Measurements from ENCODE around the gene PRR4. TPM values are rescaled to one million over a fixed set of nuclear protein-coding genes. Genes with fewer than 3 reads are reported as not detected.

The PRR4 gene
- total RNA-seq, 1 experiment from 2014 or later, result 3.3 TPM

DNA sequence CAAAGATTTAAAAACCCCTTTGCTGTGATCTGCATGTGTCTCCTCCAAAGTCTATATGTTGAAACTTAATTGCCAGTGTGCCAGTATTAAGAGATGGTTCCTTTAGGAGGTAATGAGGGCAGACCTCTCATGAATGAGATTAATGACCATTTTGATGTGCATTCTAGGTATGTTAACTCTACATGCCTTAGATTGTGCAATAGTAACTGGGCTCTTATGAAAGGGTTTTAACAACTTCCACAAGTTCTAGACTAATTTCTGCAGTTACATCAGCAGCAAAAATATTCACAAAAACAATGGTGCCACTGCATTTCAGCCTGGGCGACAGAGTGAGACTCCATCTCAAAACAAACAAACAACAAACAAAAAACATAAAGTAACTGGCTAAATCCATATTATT lies 19.3 kb downstream of the PRR4 start:
- Histone ChIP-seq H3K4me1 (no peaks in the 10 kb centered on the region), H3K27me3 (no peaks in the 10 kb centered on the region)
- no peak for DNase-seq

DNA sequence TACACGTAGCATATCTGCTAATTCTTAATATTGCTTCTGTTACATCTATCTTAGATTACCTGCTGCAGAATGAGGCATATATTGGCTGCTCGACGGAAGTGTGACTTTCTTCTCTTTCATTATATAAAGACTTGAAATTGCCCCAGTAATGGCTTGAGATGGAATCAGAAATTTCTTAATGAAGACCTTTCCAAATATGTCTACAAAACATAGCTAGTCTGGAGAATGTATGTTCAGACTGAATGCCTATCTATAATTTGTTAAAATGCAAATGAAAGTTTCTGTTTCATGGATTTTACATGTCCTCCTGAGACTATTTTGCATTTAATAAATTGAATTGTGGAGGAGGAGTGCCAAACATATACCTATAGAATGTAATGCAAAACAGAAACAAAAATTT lies 23.0 kb downstream of the PRR4 start, which contains the start of gene TAS2R10:
TSS of gene TAS2R10 (minus strand) at position 101 of the 400 bp plus-strand sequence. CDS start at position 12, 89 bp downstream.
- H3K27ac ChIP-seq, result no peak within 1 kb of the TSS
- no peaks in the 10 kb centered on the region for H3K36me3 ChIP-seq
- no peaks in the 10 kb centered on the region for H3K4me1 ChIP-seq
- H3K27me3 ChIP-seq, result no peaks in the 10 kb centered on the region
- DNase-seq, result no peak
- no peaks in the 10 kb centered on the region for H3K9me3 ChIP-seq (replicated peaks)
- no peak within 1 kb of the TSS for H3K4me3 ChIP-seq

More for the DNA sequence above, 19.3 kb downstream of the PRR4 start:
- Histone ChIP-seq H3K9me3 (replicated peaks) (no peaks in the 10 kb centered on the region), H3K4me3 (no peak overlapping the region), H3K36me3 (no peaks in the 10 kb centered on the region), H3K27ac (no peak overlapping the region)

DNA sequence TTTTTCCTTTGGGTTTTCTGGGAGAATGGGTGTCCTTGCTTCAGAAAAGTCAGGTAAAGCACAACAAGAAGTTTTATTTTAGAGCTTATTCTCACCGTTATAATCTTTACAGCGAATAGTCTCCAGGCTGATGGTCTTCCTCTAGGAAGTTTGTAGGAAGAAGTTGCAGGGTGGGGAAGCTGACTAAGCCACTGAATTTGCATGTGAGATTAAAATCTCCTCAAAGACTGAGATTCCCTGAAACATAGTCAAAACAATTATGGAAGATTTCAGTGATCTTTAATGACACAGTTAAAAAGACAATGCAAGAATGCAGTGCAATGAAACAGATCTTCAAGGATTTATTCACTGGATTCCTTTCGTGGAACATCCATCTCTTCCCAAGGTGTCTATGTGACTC lies 24.3 kb downstream of the PRR4 start:
- no peaks in the 10 kb centered on the region for H3K27me3 ChIP-seq
- no peak for DNase-seq

GRCh38 chr12:10811883-10812536 lies 37.3 kb downstream of the PRR4 start:
- H3K36me3 ChIP-seq, result no peaks in the 10 kb centered on the region
- no peak overlapping the region for H3K27ac ChIP-seq
- no peaks in the 10 kb centered on the region for H3K27me3 ChIP-seq
- no peaks in the 10 kb centered on the region for H3K4me1 ChIP-seq
- H3K9me3 ChIP-seq (replicated peaks), result no peaks in the 10 kb centered on the region
- H3K4me3 ChIP-seq, result no peak overlapping the region
- no peak for DNase-seq

More for the DNA sequence above, 24.3 kb downstream of the PRR4 start:
- Histone ChIP-seq H3K27ac (no peak overlapping the region), H3K9me3 (replicated peaks) (no peaks in the 10 kb centered on the region), H3K4me3 (no peak overlapping the region), H3K36me3 (no peaks in the 10 kb centered on the region), H3K4me1 (no peaks in the 10 kb centered on the region)

- Histone ChIP-seq H3K4me1 (no peaks in the 10 kb centered on the region), H3K27ac (no peak within 1 kb of the TSS), H3K36me3 (no peaks in the 10 kb centered on the region), H3K27me3 (no peaks in the 10 kb centered on the region), H3K9me3 (replicated peaks) (no peaks in the 10 kb centered on the region), H3K4me3 (no peak within 1 kb of the TSS)
- no peak for DNase-seq
Measured at GRCh38 chr12:10810068-10810467, 39.2 kb downstream of the PRR4 start, which contains the start of gene TAS2R9. TAS2R9 (minus strand) TSS chr12:10810168; CDS start chr12:10810075, 93 bp downstream.

DNA sequence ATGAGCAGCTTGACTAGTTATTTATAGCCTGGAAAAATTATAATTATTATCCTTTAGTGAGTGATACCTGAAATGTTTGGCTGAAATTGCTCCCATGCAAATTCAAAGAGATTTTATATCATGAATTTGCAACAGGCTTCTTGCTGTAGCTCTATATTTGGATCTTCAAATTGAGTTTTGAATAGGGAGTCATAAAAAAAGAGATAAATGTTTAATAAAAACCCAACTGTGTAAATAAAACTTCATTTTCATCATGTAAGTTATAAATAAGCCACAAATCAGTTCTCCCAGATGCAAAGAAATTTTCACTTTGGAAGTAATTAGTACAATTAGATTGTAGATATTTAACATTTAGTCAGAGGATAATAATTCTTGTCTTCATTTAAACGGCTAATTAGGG lies 42.1 kb downstream of the PRR4 start, which contains the start of gene TAS2R8:
TSS of gene TAS2R8 (minus strand) at position 101 of the 400 bp plus-strand sequence. CDS start 306 bp downstream, outside the sequence.
- Histone ChIP-seq H3K9me3 (replicated peaks) (no peaks in the 10 kb centered on the region), H3K36me3 (no peaks in the 10 kb centered on the region), H3K27ac (no peak within 1 kb of the TSS), H3K27me3 (no peaks in the 10 kb centered on the region), H3K4me1 (no peaks in the 10 kb centered on the region), H3K4me3 (no peak within 1 kb of the TSS)
- no peak for DNase-seq

- H3K36me3 ChIP-seq, result no peaks in the 10 kb centered on the region
- no peak for DNase-seq
- H3K27ac ChIP-seq, result no peak within 1 kb of the TSS
- no peak within 1 kb of the TSS for H3K4me3 ChIP-seq
- H3K4me1 ChIP-seq, result no peaks in the 10 kb centered on the region
- no peaks in the 10 kb centered on the region for H3K27me3 ChIP-seq
- H3K9me3 ChIP-seq (replicated peaks), result no peaks in the 10 kb centered on the region
Measured at GRCh38 chr12:10802587-10802986, 46.7 kb downstream of the PRR4 start, which contains the start of gene TAS2R7. TAS2R7 (minus strand) TSS chr12:10802627; CDS start chr12:10802570, 57 bp downstream.

DNA sequence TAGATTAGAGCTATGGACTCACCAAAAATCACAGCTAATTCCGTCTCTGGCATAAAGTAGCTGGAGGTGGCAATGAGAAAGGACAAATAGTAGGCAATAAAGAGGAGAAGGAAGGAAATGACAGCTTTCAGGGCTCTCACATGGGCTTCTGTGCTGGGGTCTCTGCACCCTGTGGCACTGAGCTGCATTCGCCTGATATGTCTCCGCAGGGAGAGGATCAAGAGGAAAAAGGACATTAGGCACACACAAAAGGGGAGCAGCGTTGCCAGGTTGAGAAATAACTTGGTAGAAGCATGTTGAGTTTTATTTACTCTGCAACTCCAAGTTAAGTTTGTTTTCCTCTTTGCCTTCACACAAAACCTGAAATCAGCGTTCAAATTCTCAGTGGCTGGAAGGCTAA lies 47.5 kb downstream of the PRR4 start:
- no peak overlapping the region for H3K27ac ChIP-seq
- H3K4me1 ChIP-seq, result no peaks in the 10 kb centered on the region
- DNase-seq, result no peak
- no peak overlapping the region for H3K4me3 ChIP-seq
- no peaks in the 10 kb centered on the region for H3K27me3 ChIP-seq
- no peaks in the 10 kb centered on the region for H3K36me3 ChIP-seq
- no peaks in the 10 kb centered on the region for H3K9me3 ChIP-seq (replicated peaks)

Other genes starting within 250 kb of the PRR4 start
- gene MAGOHB, start 235.9 kb downstream of the PRR4 start, total RNA-seq (2014; rRNA removed; shearing (Covaris generic)), result 64.9 and 65.2 TPM in 2 replicates
- not detected in 2 replicates for gene STYK1, start 175.4 kb downstream of the PRR4 start, total RNA-seq (2014; rRNA removed; shearing (Covaris generic))
- 157 and 159 TPM in 2 replicates for gene YBX3, start 126.2 kb downstream of the PRR4 start, total RNA-seq (2014; rRNA removed; shearing (Covaris generic))
- gene TAS2R7, start 46.8 kb downstream of the PRR4 start, total RNA-seq (2014; rRNA removed; shearing (Covaris generic)), result 0.12 TPM in 1 of 2 replicates, not detected in the other
- not detected in 2 replicates for gene TAS2R8, start 42.2 kb downstream of the PRR4 start, total RNA-seq (2014; rRNA removed; shearing (Covaris generic))
- 0.15 and 0.16 TPM in 2 replicates for gene TAS2R9, start 39.3 kb downstream of the PRR4 start, total RNA-seq (2014; rRNA removed; shearing (Covaris generic))
- 0.63 and 1.4 TPM in 2 replicates for gene TAS2R10, start 23.1 kb downstream of the PRR4 start, total RNA-seq (2014; rRNA removed; shearing (Covaris generic))
- gene PRH1, start 34.8 kb upstream of the PRR4 start, total RNA-seq (2014; rRNA removed; shearing (Covaris generic)), result 10.0 and 13.9 TPM in 2 replicates
- 0.71 and 1.3 TPM in 2 replicates for gene TAS2R13, start 60.1 kb upstream of the PRR4 start, total RNA-seq (2014; rRNA removed; shearing (Covaris generic))
- not detected in 2 replicates for gene PRH2, start 79.8 kb upstream of the PRR4 start, total RNA-seq (2014; rRNA removed; shearing (Covaris generic))
- gene TAS2R14, start 89.8 kb upstream of the PRR4 start, total RNA-seq (2014; rRNA removed; shearing (Covaris generic)), result 1.4 and 2.8 TPM in 2 replicates
- 0.76 and 2.3 TPM in 2 replicates for gene TAS2R50, start 137.4 kb upstream of the PRR4 start, total RNA-seq (2014; rRNA removed; shearing (Covaris generic))
- gene TAS2R20, start 148.8 kb upstream of the PRR4 start, total RNA-seq (2014; rRNA removed; shearing (Covaris generic)), result 0.86 and 3.9 TPM in 2 replicates
- gene TAS2R19, start 173.1 kb upstream of the PRR4 start, total RNA-seq (2014; rRNA removed; shearing (Covaris generic)), result 2.5 and 4.5 TPM in 2 replicates
- gene TAS2R31, start 181.9 kb upstream of the PRR4 start, total RNA-seq (2014; rRNA removed; shearing (Covaris generic)), result 1.5 and 2.7 TPM in 2 replicates
- 1.2 and 2.3 TPM in 2 replicates for gene TAS2R46, start 212.8 kb upstream of the PRR4 start, total RNA-seq (2014; rRNA removed; shearing (Covaris generic))
- gene TAS2R43, start 242.8 kb upstream of the PRR4 start, total RNA-seq (2014; rRNA removed; shearing (Covaris generic)), result 0.63 and 0.97 TPM in 2 replicates